GM23338 (cell line): ENCODE results near the gene ATR. TPM values are rescaled to one million over a fixed set of nuclear protein-coding genes. Genes with fewer than 3 reads are reported as not detected.

Experiments used
- ATAC-seq: fragments of 200-7000 bp; cut with Tn5 transposase; 3 replicates; pipeline ENCODE4 v1.9.1; 2020
- DNase-seq: peaks from one replicate; pipeline ENCODE4 v3.0.0-alpha.2; 2015; ENCODE audit warnings: low spot score
- H2AFZ ChIP-seq: fragments of 200-600 bp; sonication (generic); 2 replicates; pipeline ENCODE4 v1.8.0; 2016; ENCODE audit warnings: antibody characterized with exemption, mild to moderate bottlenecking, moderate library complexity
- H3F3A ChIP-seq: fragments of 200-600 bp; sonication (generic); replicated peaks from 2 replicates; pipeline ENCODE4 v1.8.0; 2017; ENCODE audit warnings: antibody characterized with exemption, mixed run types, low read depth
- H3K27ac ChIP-seq: fragments of 200-600 bp; sonication (generic); 2 replicates; pipeline ENCODE4 v1.6.1; 2016; ENCODE audit warnings: low read depth
- H3K27me3 ChIP-seq: fragments of 200-600 bp; sonication (generic); 2 replicates; pipeline ENCODE4 v1.8.0; 2016; ENCODE audit warnings: mild to moderate bottlenecking, mixed run types, moderate library complexity; ENCODE audit not compliant: insufficient read depth
- H3K36me3 ChIP-seq: fragments of 200-600 bp; sonication (generic); 2 replicates; pipeline ENCODE4 v1.8.0; 2016; ENCODE audit warnings: mild to moderate bottlenecking; ENCODE audit not compliant: insufficient read depth
- H3K4me1 ChIP-seq: fragments of 200-600 bp; sonication (generic); 2 replicates; pipeline ENCODE4 v1.8.0; 2016; ENCODE audit warnings: mild to moderate bottlenecking, moderate library complexity; ENCODE audit not compliant: insufficient read depth
- H3K4me2 ChIP-seq: fragments of 200-600 bp; sonication (generic); 2 replicates; pipeline ENCODE4 v1.7.1; 2017; ENCODE audit warnings: mixed run types
- H3K4me3 ChIP-seq: fragments of 200-600 bp; sonication (generic); 2 replicates; pipeline ENCODE4 v1.6.1; 2016; ENCODE audit warnings: mixed run types
- H3K79me2 ChIP-seq: fragments of 200-600 bp; sonication (generic); replicated peaks from 2 replicates; pipeline ENCODE4 v1.8.0; 2017; ENCODE audit warnings: mild to moderate bottlenecking; ENCODE audit not compliant: insufficient read depth
- H3K9me2 ChIP-seq: fragments of 200-600 bp; sonication (generic); 2 replicates; pipeline ENCODE4 v1.8.0; 2017; ENCODE audit not compliant: insufficient read depth
- H4K20me1 ChIP-seq: fragments of 200-600 bp; sonication (generic); replicated peaks from 2 replicates; pipeline ENCODE4 v1.8.0; 2017; ENCODE audit warnings: mild to moderate bottlenecking; ENCODE audit not compliant: insufficient read depth
- H3K27ac Mint-ChIP-seq: 2 replicates; pipeline ENCODE4 v1.8.0; 2020; ENCODE audit warnings: inconsistent platforms, mild to moderate bottlenecking, moderate library complexity, mixed read lengths
- H3K27me3 Mint-ChIP-seq: 3 replicates; pipeline ENCODE4 v1.8.0; 2022; ENCODE audit warnings: low read depth, mild to moderate bottlenecking, moderate library complexity, mixed read lengths, inconsistent platforms; ENCODE audit not compliant: insufficient read depth, poor library complexity
- H3K36me3 Mint-ChIP-seq: 3 replicates; pipeline ENCODE4 v1.8.0; 2021; ENCODE audit warnings: low read depth, mild to moderate bottlenecking, inconsistent platforms, moderate library complexity, mixed read lengths
- H3K4me1 Mint-ChIP-seq: 3 replicates; pipeline ENCODE4 v1.8.0; 2020; ENCODE audit warnings: mild to moderate bottlenecking, inconsistent platforms, mixed read lengths
- H3K4me3 Mint-ChIP-seq: 3 replicates; pipeline ENCODE4 v1.8.0; 2021; ENCODE audit warnings: moderate library complexity, mild to moderate bottlenecking, inconsistent platforms, mixed read lengths
- H3K9me3 Mint-ChIP-seq: 3 replicates; pipeline ENCODE4 v1.8.0; 2020; ENCODE audit warnings: moderate library complexity, mild to moderate bottlenecking, inconsistent platforms, mixed read lengths
- CREB1 ChIP-seq: fragments of 250-450 bp; sonication (Bioruptor Pico); IDR thresholded peaks from 2 replicates; pipeline ENCODE4 v1.5.0; 2020; ENCODE audit warnings: low read depth, mild to moderate bottlenecking, moderate library complexity
- CTCF ChIP-seq, 2 experiments: fragments of 200-600 bp in 1 of 2; sonication (generic) in 1 of 2; conservative IDR thresholded peaks; 2 replicates each; pipeline versions ENCODE4 v1.5.1 to v1.6.1; 2016 to 2017; ENCODE audit warnings: antibody characterized with exemption in 2 of 2, low read depth in 2 of 2, mild to moderate bottlenecking in 2 of 2, moderate library complexity in 1 of 2
- ETS1 ChIP-seq: IDR thresholded peaks from 2 replicates; pipeline ENCODE4 v1.6.1; 2016; ENCODE audit warnings: antibody characterized with exemption
- EZH2 ChIP-seq: fragments of 200-600 bp; sonication (generic); IDR thresholded peaks from one replicate; pipeline ENCODE4 v1.8.0; 2017; ENCODE audit warnings: antibody characterized with exemption, mild to moderate bottlenecking, low read depth; ENCODE audit not compliant: unreplicated experiment
- EZH2phosphoT487 ChIP-seq: fragments of 200-600 bp; sonication (generic); IDR thresholded peaks from one replicate; pipeline ENCODE4 v1.8.1; 2018; ENCODE audit warnings: antibody characterized with exemption; ENCODE audit not compliant: unreplicated experiment
- JUNB ChIP-seq: IDR thresholded peaks from one replicate; pipeline ENCODE4 v1.6.1; 2016; ENCODE audit warnings: antibody characterized with exemption; ENCODE audit not compliant: unreplicated experiment
- NANOG ChIP-seq: IDR thresholded peaks from 2 replicates; pipeline ENCODE4 v1.6.1; 2016; ENCODE audit warnings: antibody characterized with exemption, borderline replicate concordance
- POLR2AphosphoS5 ChIP-seq: IDR thresholded peaks from 2 replicates; pipeline ENCODE4 v1.6.1; 2016; ENCODE audit warnings: antibody characterized with exemption, low read depth
- REST ChIP-seq: IDR thresholded peaks from one replicate; pipeline ENCODE4 v1.6.1; 2018; ENCODE audit warnings: antibody characterized with exemption; ENCODE audit not compliant: unreplicated experiment
- STAT1 ChIP-seq: IDR thresholded peaks from one replicate; pipeline ENCODE4 v1.6.1; 2016; ENCODE audit warnings: antibody characterized with exemption; ENCODE audit not compliant: unreplicated experiment
- ZNF114 ChIP-seq: fragments of 250-450 bp; sonication (Bioruptor Pico); IDR thresholded peaks from 2 replicates; pipeline ENCODE4 v1.5.0; 2020; ENCODE audit warnings: mild to moderate bottlenecking, moderate library complexity
- ZNF331 ChIP-seq: fragments of 250-450 bp; sonication (Bioruptor Pico); IDR thresholded peaks from 2 replicates; pipeline ENCODE4 v1.5.0; 2020; ENCODE audit warnings: low read depth, mild to moderate bottlenecking, moderate library complexity
- polyA plus RNA-seq: library from polyadenylated mRNA; unstranded; fragments of >200 nt; fragmentation: Nextera tagmentation; extraction: Ambion mirVana; gene quantifications from 2 replicates; pipeline ENCODE4 v1.2.1, GENCODE V29; 2016
- total RNA-seq: library from RNA; depleted of rRNA; stranded (reverse); fragments of >200 nt; shearing (Covaris generic); gene quantifications from 2 replicates; pipeline ENCODE4 v1.2.3, GENCODE V29; 2014
- TF ChIP-seq, protein P1 (sequence below): fragments of 250-450 bp; sonication (Bioruptor Pico); IDR thresholded peaks from 2 replicates; pipeline ENCODE4 v1.5.0; 2020; ENCODE audit warnings: mild to moderate bottlenecking, moderate library complexity

ATR gene
- total and polyA plus RNA-seq, 2 experiments from 2014 or later: 29.7 to 39.1 TPM

DNA sequence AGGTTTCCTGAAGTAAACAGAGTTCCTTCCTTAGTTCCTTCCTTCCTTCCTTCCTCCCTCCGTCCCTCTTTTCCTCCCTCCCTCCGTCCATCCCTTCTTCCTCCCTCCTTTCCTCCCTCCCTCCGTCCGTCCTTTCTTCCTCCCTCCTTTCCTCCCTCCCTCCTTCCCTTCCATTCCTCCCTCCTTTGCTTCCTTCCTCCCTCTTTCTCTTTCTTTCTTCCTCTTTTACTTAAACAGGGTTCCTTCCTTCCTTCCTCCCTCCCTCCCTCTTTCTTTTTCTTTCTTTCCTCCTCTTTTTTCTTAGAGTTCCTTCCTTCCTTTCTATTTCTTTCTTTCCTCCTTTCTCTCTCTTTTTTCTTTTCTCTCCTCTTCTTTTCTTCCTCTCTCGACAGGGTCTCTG, 35.2 kb downstream of the ATR start:
- DNase-seq (no peak), ATAC-seq (no peak)
- H3K79me2 ChIP-seq: no peaks in the 10 kb centered on the region
- H4K20me1 ChIP-seq: no peaks in the 10 kb centered on the region
- no peak overlapping the region for H3K4me2 ChIP-seq
- H3K4me3 ChIP-seq: no peak overlapping the region
- Mint-ChIP-seq H3K4me1 (no peaks in the 10 kb centered on the region), H3K4me3 (no peak overlapping the region), H3K36me3 (no peaks in the 10 kb centered on the region; the same call in 2 of the 3 replicates), H3K27ac (no peak overlapping the region), H3K9me3 (no peaks in the 10 kb centered on the region), H3K27me3 (no peaks in the 10 kb centered on the region)
- no peaks in the 10 kb centered on the region for H3K36me3 ChIP-seq
- H2AFZ ChIP-seq: no peak overlapping the region
- no peaks in the 10 kb centered on the region for H3K9me2 ChIP-seq
- TF ChIP-seq POLR2AphosphoS5: no peak
- no peak for TF ChIP-seq CTCF (conservative IDR thresholded peaks at IDR 0.05; ENCODE audit: low read depth in 2 of 2)
- no peak for TF ChIP-seq STAT1
- no peak for TF ChIP-seq JUNB
- no peak for TF ChIP-seq CREB1 (CRISPR knock-in tag)
- TF ChIP-seq ZNF114 (CRISPR knock-in tag): no peak
- no peak for TF ChIP-seq NANOG
- no peak for TF ChIP-seq ZNF331
- TF ChIP-seq ETS1: no peak
- no peak for TF ChIP-seq REST
- TF ChIP-seq, protein P1, sequence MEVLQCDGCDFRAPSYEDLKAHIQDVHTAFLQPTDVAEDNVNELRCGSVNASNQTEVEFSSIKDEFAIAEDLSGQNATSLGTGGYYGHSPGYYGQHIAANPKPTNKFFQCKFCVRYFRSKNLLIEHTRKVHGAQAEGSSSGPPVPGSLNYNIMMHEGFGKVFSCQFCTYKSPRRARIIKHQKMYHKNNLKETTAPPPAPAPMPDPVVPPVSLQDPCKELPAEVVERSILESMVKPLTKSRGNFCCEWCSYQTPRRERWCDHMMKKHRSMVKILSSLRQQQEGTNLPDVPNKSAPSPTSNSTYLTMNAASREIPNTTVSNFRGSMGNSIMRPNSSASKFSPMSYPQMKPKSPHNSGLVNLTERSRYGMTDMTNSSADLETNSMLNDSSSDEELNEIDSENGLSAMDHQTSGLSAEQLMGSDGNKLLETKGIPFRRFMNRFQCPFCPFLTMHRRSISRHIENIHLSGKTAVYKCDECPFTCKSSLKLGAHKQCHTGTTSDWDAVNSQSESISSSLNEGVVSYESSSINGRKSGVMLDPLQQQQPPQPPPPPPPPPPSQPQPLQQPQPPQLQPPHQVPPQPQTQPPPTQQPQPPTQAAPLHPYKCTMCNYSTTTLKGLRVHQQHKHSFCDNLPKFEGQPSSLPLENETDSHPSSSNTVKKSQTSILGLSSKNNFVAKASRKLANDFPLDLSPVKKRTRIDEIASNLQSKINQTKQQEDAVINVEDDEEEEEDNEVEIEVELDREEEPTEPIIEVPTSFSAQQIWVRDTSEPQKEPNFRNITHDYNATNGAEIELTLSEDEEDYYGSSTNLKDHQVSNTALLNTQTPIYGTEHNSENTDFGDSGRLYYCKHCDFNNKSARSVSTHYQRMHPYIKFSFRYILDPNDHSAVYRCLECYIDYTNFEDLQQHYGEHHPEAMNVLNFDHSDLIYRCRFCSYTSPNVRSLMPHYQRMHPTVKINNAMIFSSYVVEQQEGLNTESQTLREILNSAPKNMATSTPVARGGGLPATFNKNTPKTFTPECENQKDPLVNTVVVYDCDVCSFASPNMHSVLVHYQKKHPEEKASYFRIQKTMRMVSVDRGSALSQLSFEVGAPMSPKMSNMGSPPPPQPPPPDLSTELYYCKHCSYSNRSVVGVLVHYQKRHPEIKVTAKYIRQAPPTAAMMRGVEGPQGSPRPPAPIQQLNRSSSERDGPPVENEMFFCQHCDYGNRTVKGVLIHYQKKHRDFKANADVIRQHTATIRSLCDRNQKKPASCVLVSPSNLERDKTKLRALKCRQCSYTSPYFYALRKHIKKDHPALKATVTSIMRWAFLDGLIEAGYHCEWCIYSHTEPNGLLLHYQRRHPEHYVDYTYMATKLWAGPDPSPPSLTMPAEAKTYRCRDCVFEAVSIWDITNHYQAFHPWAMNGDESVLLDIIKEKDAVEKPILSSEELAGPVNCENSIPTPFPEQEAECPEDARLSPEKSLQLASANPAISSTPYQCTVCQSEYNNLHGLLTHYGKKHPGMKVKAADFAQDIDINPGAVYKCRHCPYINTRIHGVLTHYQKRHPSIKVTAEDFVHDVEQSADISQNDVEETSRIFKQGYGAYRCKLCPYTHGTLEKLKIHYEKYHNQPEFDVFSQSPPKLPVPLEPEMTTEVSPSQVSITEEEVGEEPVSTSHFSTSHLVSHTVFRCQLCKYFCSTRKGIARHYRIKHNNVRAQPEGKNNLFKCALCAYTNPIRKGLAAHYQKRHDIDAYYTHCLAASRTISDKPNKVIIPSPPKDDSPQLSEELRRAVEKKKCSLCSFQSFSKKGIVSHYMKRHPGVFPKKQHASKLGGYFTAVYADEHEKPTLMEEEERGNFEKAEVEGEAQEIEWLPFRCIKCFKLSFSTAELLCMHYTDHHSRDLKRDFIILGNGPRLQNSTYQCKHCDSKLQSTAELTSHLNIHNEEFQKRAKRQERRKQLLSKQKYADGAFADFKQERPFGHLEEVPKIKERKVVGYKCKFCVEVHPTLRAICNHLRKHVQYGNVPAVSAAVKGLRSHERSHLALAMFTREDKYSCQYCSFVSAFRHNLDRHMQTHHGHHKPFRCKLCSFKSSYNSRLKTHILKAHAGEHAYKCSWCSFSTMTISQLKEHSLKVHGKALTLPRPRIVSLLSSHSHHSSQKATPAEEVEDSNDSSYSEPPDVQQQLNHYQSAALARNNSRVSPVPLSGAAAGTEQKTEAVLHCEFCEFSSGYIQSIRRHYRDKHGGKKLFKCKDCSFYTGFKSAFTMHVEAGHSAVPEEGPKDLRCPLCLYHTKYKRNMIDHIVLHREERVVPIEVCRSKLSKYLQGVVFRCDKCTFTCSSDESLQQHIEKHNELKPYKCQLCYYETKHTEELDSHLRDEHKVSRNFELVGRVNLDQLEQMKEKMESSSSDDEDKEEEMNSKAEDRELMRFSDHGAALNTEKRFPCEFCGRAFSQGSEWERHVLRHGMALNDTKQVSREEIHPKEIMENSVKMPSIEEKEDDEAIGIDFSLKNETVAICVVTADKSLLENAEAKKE (CRISPR knock-in tag): no peak
- TF ChIP-seq EZH2: no peak
- TF ChIP-seq EZH2phosphoT487: no peak
- no peak overlapping the region for H3K27ac ChIP-seq
- no peaks in the 10 kb centered on the region for H3K27me3 ChIP-seq
- H3K4me1 ChIP-seq: no peaks in the 10 kb centered on the region
- H3F3A ChIP-seq: no peaks in the 10 kb centered on the region
